Stimulated activated CD4-positive, alpha-beta T cell treated with anti-CD3 and anti-CD28 coated beads, Interleukin-12 subunit alpha, Interleukin-12 subunit beta, amount 100 ng/mL, for 4 hours (primary cell): Measurements from ENCODE around the gene GPER1.
"Not testable (repeated sequence)": the region's sequence is repeated elsewhere in the genome, so short reads cannot be mapped to it uniquely, and the experiment has no call there.

Experiments
- DNase-seq: peaks from one replicate; pipeline ENCODE4 v3.0.0-alpha.2; 2020

Gene GPER1

GRCh38 chr7:1121886-1122831, 34.2 kb downstream of the GPER1 start:
- no peak for DNase-seq

- DNase-seq: no peak
Observed at GRCh38 chr7:1122832-1123501, 35.1 kb downstream of the GPER1 start.

- DNase-seq: no peak
Observed at GRCh38 chr7:1123715-1124114, 35.8 kb downstream of the GPER1 start.

- DNase-seq: no peak
Observed at GRCh38 chr7:1124164-1124563, 36.3 kb downstream of the GPER1 start.

GRCh38 chr7:1124816-1125602, 37.1 kb downstream of the GPER1 start:
- DNase-seq: no peak

GRCh38 chr7:1125603-1125969, 37.7 kb downstream of the GPER1 start:
- DNase-seq: no peak

GRCh38 chr7:1127001-1127400, 39.1 kb downstream of the GPER1 start:
- no peak for DNase-seq

GRCh38 chr7:1129431-1129830, 41.5 kb downstream of the GPER1 start:
- DNase-seq: no peak

GRCh38 chr7:1130021-1130990, 42.4 kb downstream of the GPER1 start:
- no peak for DNase-seq

- no peak for DNase-seq
Observed at GRCh38 chr7:1131471-1132265, 43.8 kb downstream of the GPER1 start.

GRCh38 chr7:1134951-1135350, 47.0 kb downstream of the GPER1 start:
- DNase-seq: no peak

- no peak for DNase-seq
Observed at GRCh38 chr7:1136841-1137516, 49.1 kb downstream of the GPER1 start.

- no peak for DNase-seq
Observed at GRCh38 chr7:1137517-1138167, 49.7 kb downstream of the GPER1 start.

GRCh38 chr7:1140476-1141104, 52.7 kb downstream of the GPER1 start:
- DNase-seq: no peak

- no peak for DNase-seq
Observed at GRCh38 chr7:1141651-1142050, 53.7 kb downstream of the GPER1 start.

- no peak for DNase-seq
Observed at GRCh38 chr7:1142051-1142635, 54.2 kb downstream of the GPER1 start.

GRCh38 chr7:1143031-1143430, 55.1 kb downstream of the GPER1 start:
- DNase-seq: not testable (repeated sequence)
